Measurements from ENCODE around the gene CCDC28B.
"Not testable (repeated sequence)": the region's sequence is repeated elsewhere in the genome, so short reads cannot be mapped to it uniquely, and the experiment has no call there.

Gene CCDC28B

GRCh38 chr1:32200226-32201010 lies at the start of gene CCDC28B:
TSS of gene CCDC28B (plus strand) at chr1:32200595. CDS start at chr1:32201936, 1,341 bp downstream.
- DNase-seq, result peak; percentile 82

- no peak for DNase-seq
Measured at GRCh38 chr1:32150847-32151246, 49.5 kb upstream of the CCDC28B start.

GRCh38 chr1:32151319-32151787 lies 49.0 kb upstream of the CCDC28B start:
- DNase-seq, result no peak

- DNase-seq, result no peak
Measured at GRCh38 chr1:32159189-32159588, 41.2 kb upstream of the CCDC28B start.

GRCh38 chr1:32163405-32163804 lies 37.0 kb upstream of the CCDC28B start:
- DNase-seq, result no peak

- DNase-seq, result not testable (repeated sequence)
Measured at GRCh38 chr1:32165633-32166032, 34.8 kb upstream of the CCDC28B start.

- no peak for DNase-seq
Measured at GRCh38 chr1:32170991-32171390, 29.4 kb upstream of the CCDC28B start.

GRCh38 chr1:32172621-32173245 lies 27.7 kb upstream of the CCDC28B start:
- no peak for DNase-seq

- no peak for DNase-seq
Measured at GRCh38 chr1:32178380-32179192, 21.8 kb upstream of the CCDC28B start.

- DNase-seq, result no peak
Measured at GRCh38 chr1:32179193-32179442, 21.3 kb upstream of the CCDC28B start.

- peak; percentile 96 for DNase-seq
Measured at GRCh38 chr1:32179443-32180185, 20.8 kb upstream of the CCDC28B start, which contains the start of gene TXLNA. TSS of gene TXLNA (plus strand) at chr1:32179675. CDS start at chr1:32180346, 671 bp downstream.

GRCh38 chr1:32180186-32181060 lies 20.0 kb upstream of the CCDC28B start:
- DNase-seq, result peak; percentile 77

- DNase-seq, result no peak
Measured at GRCh38 chr1:32181065-32181464, 19.3 kb upstream of the CCDC28B start.

GRCh38 chr1:32181563-32181962 lies 18.8 kb upstream of the CCDC28B start:
- no peak for DNase-seq

- no peak for DNase-seq
Measured at GRCh38 chr1:32182060-32182459, 18.3 kb upstream of the CCDC28B start.

GRCh38 chr1:32184650-32185049 lies 15.7 kb upstream of the CCDC28B start:
- no peak for DNase-seq

GRCh38 chr1:32186077-32186476 lies 14.3 kb upstream of the CCDC28B start:
- no peak for DNase-seq

- no peak for DNase-seq
Measured at GRCh38 chr1:32186491-32186890, 13.9 kb upstream of the CCDC28B start.

GRCh38 chr1:32187850-32188249 lies 12.5 kb upstream of the CCDC28B start:
- DNase-seq, result no peak

GRCh38 chr1:32192220-32192948 lies 8.0 kb upstream of the CCDC28B start:
- DNase-seq, result no peak

- no peak for DNase-seq
Measured at GRCh38 chr1:32194984-32195383, 5.4 kb upstream of the CCDC28B start.

Measured in activated effector memory CD4-positive, alpha-beta T cell treated with anti-CD3 and anti-CD28 coated beads, Interleukin-2, amount 50 U/mL, for 16 hours (primary cell).